GM21367 (cell line): Measurements from ENCODE around the gene GNAI3.

Experiments used
- ATAC-seq: cut with Tn5 transposase; IDR thresholded peaks from one replicate; pipeline ENCODE4 v1.9.1; 2021; ENCODE audit not compliant: unreplicated experiment

The GNAI3 gene

DNA sequence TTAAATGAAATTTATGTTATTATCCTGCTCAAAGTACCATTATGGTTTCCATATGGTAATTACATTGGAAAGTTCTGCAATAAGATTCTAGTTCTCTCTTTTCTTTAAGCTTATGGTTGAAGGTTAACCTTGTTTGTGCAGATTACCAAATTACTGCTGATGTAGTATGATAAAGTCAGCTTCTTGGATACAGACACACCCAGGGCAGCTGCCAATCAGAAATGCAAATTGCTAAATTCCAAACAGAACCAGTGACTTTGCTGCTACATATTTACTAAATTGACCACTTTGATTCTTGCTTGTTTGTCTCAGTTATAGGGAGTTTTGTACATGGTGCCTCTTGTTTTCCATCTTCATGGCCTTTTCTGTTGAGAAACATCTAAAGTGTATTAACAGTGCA lies 44.5 kb downstream of the GNAI3 start:
- no peak for ATAC-seq

GRCh38 chr1:109595531-109595930 lies 47.1 kb downstream of the GNAI3 start:
- ATAC-seq: no peak

- no peak for ATAC-seq
Observed at GRCh38 chr1:109598156-109598555, 49.7 kb downstream of the GNAI3 start.

DNA sequence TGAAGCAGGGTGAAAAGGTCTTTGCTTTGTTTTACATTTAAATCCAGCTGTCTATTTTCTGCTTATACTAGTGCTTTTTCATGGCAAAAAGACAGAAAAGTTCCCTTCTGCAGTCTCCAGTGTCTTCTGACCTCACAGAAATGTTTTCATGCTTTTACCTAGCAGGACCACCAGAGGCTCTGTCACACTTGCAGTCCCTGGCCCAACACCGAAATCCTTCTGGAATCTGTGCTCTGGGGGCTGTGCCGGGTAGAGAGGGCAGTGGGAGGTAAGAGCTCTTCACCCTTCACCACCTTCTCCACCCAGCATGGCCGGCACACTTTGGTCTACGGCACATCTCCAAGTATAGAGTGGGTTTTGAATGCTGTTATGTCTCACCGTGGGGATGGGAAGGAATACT lies 50.2 kb downstream of the GNAI3 start:
- ATAC-seq: no peak

DNA sequence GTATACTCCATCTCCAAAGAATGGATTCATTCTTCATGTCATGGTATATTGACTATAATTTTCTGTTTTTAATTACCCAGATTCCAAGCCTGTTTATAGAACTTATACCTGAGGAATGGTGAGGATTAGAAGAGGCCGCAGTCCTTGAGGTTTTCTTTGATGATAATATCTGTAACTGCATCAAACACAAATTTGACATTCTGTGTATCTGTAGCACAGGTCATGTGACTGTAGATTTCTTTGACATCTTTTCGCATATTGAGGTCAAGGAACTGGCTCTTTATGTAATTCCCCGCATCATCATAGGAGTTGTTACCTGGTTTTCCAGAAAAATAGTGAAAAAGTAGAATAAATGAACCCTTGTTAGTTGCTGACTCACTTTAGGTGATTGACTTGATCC lies 54.8 kb downstream of the GNAI3 start:
- no peak for ATAC-seq

- no peak for ATAC-seq
Observed at GRCh38 chr1:109605381-109605780, 57.0 kb downstream of the GNAI3 start.

DNA sequence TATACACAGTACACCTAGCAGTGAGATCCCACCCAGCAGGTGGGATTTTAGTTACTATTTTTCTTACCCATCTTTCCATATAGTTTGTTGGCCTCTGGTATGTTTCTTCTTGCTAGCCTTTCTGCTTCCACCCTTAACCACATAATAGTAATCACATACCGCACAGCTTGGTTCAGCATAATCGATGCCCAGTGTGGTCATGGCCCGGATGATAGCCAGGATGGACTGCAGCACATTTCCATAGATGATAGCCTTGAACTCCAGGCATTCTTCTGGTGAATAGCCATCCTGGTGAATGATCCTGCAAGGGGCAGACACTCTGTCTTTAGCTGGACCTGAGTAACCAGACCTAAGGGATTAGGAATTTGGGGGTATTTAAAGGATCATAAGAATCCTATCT lies 61.5 kb downstream of the GNAI3 start:
- no peak for ATAC-seq

- ATAC-seq: no peak
Observed at GRCh38 chr1:109610609-109611307, 62.3 kb downstream of the GNAI3 start.

- no peak for ATAC-seq
Observed at GRCh38 chr1:109611308-109611990, 63.0 kb downstream of the GNAI3 start.

- ATAC-seq: no peak
Observed at GRCh38 chr1:109613361-109614147, 65.1 kb downstream of the GNAI3 start.

DNA sequence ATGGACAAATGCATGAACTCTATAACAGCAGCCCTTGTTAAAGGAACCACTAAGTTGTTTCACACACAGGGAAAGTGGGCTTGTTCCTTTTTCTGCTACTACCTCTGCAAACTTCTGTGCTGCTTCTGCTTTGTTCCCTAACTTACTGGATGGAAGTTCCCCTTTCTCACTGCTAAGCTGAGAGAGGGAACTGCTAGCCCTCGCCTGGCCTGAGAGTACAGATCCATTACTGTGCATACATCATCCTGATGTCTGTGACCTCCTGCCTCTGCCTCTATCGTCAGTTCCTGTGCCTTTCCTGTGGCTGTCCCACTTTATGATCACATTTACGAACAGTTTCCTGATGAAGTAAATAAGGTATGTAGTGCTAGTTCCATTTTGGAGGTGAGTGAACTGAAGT lies 67.5 kb downstream of the GNAI3 start:
- ATAC-seq: no peak

- ATAC-seq: no peak
Observed at GRCh38 chr1:109616391-109616790, 68.0 kb downstream of the GNAI3 start.

DNA sequence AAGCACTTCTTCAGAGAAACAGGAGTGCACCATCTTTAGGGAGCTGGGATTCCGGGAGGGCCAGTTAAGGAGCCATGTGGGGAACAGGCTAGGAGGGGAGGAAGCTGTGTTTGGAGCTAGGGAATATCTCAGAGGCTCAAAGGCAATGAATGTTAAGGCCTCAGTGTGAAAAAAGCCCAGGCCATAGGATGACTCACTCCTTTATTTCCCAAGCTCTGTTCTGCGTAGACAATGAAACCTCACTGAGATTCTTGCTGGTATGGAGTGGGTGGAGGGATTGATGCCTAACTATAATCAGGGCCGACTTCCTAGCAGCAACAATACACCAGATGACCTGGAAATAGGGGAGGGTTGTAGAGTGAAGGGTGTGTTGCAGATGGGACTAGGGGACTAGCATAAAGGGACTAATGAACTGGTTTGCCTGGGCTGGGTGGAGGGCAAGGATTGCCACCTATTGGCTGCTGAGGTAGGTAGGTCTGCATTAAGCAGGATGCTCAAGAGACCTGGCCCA lies 68.9 kb downstream of the GNAI3 start:
- ATAC-seq: no peak

DNA sequence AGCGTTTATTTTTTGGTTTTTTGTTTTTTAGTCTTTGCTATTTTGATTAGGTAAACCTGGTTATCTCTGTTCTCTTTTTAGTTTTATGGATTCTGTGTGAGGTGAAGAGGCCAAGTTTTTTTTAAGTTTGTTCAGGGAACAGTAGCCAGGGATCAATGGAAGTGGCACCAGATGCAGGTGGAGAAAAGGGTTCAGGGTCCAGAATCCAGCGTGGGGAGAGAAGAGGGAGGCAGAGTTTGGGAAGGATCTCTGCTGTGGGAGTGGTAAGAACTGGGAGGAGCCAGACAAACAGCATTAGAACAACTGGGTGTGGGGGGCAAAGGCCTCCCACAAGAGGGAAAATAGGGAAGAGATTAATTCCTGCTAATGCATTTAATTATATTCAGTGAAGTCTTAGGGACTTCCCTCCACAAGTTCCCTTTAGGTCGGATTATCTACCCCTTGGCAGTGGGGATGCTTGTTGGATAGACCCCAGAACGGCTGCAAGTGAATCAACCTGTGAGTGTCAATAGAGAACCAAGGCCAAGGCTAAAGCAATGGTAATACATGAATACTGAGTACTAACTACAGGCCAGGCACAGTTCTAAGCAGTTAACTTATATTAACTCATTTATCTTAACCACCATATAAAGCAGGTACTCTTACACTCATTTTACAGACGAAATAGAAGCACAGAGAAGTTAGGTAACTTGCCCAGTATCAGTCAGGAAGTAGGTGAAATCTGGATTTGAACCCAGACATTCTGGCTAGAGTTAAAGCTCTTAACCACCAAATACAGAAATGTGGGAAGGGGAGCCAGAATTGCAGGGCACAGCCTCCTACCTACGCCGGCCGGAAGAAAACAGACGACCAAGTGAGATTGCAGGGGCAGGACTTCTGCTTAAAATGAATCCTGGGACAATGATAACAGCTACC lies 70.5 kb downstream of the GNAI3 start:
- ATAC-seq: no peak

- ATAC-seq: peak; percentile 43
Observed at GRCh38 chr1:109619576-109620400, 71.4 kb downstream of the GNAI3 start, which contains the start of the genes AMPD2 and GNAT2. AMPD2 (plus strand) TSS chr1:109619837; CDS start chr1:109621176, 1,339 bp downstream. GNAT2 (minus strand) TSS chr1:109619616; CDS start chr1:109612870, 6,746 bp downstream.

DNA sequence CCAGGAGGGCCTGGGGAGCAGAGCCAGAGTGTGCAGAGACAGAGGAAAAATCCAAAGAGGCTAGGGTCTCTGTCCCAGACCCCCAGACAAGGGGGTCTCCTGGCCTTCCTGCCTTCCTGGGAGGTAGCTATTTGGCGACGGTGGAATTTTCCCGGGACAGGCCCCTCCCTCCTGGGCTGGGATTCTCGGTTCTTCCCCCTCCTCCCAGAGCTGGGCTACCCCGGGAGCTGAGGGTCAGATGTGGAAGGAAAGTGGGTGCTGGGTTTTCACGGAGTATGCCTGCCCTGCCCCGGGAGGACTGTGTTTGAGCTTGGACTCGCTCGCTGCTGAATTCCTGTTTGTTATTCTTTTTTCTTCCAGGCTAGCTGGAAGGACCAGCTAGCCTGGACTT lies 72.0 kb downstream of the GNAI3 start:
- no peak for ATAC-seq

DNA sequence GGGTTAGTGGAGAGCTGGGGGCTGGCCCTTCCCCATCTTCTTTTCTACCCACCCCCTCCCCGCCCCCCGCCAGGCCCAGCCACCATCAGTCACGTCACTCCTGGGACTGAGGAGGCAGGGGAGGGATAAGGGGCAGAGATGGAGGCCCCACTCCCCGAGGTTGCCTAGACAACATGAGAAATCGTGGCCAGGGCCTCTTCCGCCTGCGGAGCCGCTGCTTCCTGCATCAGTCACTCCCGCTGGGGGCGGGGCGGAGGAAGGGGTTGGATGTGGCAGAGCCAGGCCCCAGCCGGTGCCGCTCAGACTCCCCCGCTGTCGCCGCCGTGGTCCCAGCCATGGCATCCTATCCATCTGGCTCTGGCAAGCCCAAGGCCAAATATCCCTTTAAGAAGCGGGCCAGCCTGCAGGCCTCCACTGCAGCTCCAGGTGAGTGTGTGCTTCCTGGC lies 72.4 kb downstream of the GNAI3 start:
- ATAC-seq: peak; percentile 50

DNA sequence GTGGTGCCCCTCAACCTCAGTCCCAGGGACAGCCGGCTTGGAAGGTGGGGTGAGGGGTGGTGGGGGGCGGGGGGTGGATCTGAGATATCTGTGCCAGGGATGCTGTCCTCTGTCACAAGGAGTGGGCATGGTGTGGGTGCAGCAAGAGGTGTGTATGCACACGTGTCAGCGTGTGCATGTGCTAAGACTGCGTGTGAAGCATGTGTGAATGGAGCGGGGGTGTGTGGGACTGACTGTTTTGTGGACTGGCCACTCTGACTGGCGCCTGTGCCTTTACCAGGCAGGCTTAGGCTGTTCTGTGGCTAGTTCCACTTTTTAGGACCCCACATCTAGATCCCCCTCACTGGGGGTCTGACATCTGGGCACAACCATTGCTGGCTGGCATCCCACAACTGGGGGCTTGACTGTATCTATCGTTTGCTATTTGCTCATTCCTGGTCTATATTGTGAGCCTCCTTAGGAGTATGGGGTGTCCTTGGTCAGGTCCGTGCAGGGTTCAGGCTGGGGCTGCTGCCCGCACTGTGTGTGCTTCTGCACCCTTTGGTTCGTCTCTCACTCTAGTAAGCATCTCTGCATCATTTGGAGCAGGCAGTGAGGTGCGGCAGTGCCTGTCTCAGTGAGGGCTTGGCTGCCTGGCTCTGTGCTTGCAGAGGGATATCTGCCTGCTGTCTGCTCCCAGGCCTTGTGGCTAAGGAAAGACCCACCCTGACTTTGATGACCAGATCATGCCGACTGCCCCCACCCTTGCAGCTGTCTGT lies 73.1 kb downstream of the GNAI3 start:
- ATAC-seq: no peak
